WTC11 (cell line): ENCODE measurements around the gene MORC1. TPM values are rescaled to one million over a fixed set of nuclear protein-coding genes. Genes with fewer than 3 reads are reported as not detected.

ENCODE experiments used
- ARID4B ChIP-seq: sonication (generic); formaldehyde crosslinking; IDR thresholded peaks from 2 replicates; pipeline ENCODE4 v1.8.0; 2023; ENCODE audit warnings: missing genetic modification reagents, mild to moderate bottlenecking, borderline replicate concordance
- CBFB ChIP-seq: sonication (generic); formaldehyde crosslinking; IDR thresholded peaks from 2 replicates; pipeline ENCODE4 v1.8.1; 2022; ENCODE audit warnings: mild to moderate bottlenecking, low read depth, missing genetic modification reagents
- JUN ChIP-seq: sonication (generic); formaldehyde crosslinking; IDR thresholded peaks from 2 replicates; pipeline ENCODE4 v1.8.0; 2023; ENCODE audit warnings: mild to moderate bottlenecking, missing genetic modification reagents
- MAX ChIP-seq: sonication (generic); formaldehyde crosslinking; IDR thresholded peaks from 2 replicates; pipeline ENCODE4 v1.8.0; 2022; ENCODE audit warnings: mild to moderate bottlenecking, missing genetic modification reagents
- NR1H2 ChIP-seq: sonication (generic); formaldehyde crosslinking; IDR thresholded peaks from 2 replicates; pipeline ENCODE4 v1.9.0; 2021; ENCODE audit warnings: mild to moderate bottlenecking, moderate library complexity, missing genetic modification reagents
- TP53 ChIP-seq: sonication (generic); formaldehyde crosslinking; IDR thresholded peaks from 2 replicates; pipeline ENCODE4 v1.8.1; 2023; ENCODE audit warnings: mild to moderate bottlenecking, missing genetic modification reagents
- ZNF317 ChIP-seq: sonication (generic); formaldehyde crosslinking; IDR thresholded peaks from 2 replicates; pipeline ENCODE4 v1.8.1; 2023; ENCODE audit warnings: low read depth, mild to moderate bottlenecking, moderate library complexity, missing genetic modification reagents, borderline replicate concordance
- ZNF532 ChIP-seq: fragments of 250-450 bp; sonication (Bioruptor Pico); IDR thresholded peaks from 2 replicates; pipeline ENCODE4 v1.9.0; 2021; ENCODE audit warnings: mild to moderate bottlenecking, borderline replicate concordance
- total RNA-seq: library from RNA; stranded (reverse); gene quantifications from 3 replicates; pipeline ENCODE4 v1.2.3, GENCODE V29; 2021

The MORC1 gene
- total RNA-seq, 1 experiment from 2014 or later: not detected

GRCh38 chr3:108909799-108910198 lies 208.1 kb downstream of the MORC1 start (continued):
- TF ChIP-seq ZNF532 (CRISPR knock-in tag): no peak
- TF ChIP-seq MAX: no peak
- TF ChIP-seq JUN (CRISPR knock-in tag): no peak
- TF ChIP-seq TP53 (CRISPR knock-in tag): no peak
- no peak for TF ChIP-seq NR1H2 (CRISPR knock-in tag)
- TF ChIP-seq ZNF317: no peak
- no peak for TF ChIP-seq ARID4B (CRISPR knock-in tag)
- no peak for TF ChIP-seq CBFB (CRISPR knock-in tag)

Other genes starting within 250 kb of the MORC1 start
- gene GUCA1C, start 164.3 kb downstream of the MORC1 start, total RNA-seq: not detected in 3 replicates
- gene C3orf85, start 18.6 kb upstream of the MORC1 start, total RNA-seq: not detected in 3 replicates
- gene DPPA2, start 198.4 kb upstream of the MORC1 start, total RNA-seq: 14.9 to 15.8 TPM (median 15.0 TPM) in 3 replicates
- gene DPPA4, start 219.4 kb upstream of the MORC1 start, total RNA-seq: 774 to 901 TPM (median 898 TPM) in 3 replicates